ENCODE results near the gene WWOX.

WWOX gene

DNA sequence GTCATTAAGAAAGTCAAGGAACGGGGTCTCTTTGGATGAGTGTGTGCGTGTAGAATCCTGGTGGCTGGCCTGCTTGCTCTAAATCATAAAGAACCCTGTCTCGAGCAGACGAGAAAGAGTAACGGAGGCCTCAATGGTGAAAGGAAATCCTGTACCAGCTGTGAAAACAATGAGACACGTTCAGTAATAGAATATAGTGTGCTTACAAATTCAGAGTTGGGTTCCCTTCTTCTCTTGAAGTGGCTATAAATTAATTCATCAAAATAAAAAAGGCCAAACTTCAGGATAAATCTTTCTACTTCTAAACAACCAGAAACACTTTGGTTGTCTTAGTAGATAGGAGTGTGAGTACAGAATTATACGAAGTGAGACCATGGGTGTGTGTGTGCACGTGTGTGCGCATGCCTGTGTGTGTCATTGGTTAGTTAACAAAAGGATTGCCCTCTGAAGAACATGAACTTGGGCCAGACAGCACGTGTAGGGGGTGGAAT lies 48.5 kb downstream of the WWOX start:
- DNase-seq, result no peak

GRCh38 chr16:78150233-78150632 lies 50.8 kb downstream of the WWOX start:
- no peak for DNase-seq

DNA sequence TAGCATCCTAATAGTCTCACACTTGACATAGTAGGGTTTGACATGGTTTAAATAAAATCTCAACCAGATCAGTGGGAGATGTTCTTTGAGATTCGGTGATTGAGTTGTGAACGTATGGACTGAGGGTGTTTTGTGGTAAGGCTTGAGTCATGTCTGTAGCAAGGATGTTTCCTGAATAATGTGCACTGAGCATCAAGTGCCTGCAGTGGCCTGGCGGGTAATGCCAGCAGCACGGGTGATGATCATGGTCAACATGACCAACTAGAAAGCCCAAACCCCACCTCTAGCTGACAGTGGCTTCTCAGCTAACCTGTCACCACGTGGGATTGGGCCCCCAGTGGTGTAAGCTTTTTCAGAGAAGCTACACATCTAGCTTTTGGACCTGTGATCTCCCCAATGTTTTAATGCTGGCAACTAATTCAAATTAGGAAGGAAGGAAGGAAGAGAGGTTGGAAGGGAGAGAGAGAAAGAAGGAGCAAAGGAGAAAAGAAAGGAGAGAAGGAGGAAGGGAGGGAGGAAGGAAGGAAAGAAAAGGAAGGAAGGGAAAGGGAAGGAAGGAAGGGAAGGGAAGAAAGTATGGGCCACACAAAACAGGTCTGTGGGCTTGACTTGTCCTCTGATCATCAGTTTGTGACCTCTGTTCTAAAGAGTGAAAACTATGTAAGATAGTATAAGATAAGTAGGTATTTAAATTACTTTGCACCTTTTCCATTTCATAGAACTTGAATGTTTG lies 55.4 kb downstream of the WWOX start:
- no peak for DNase-seq

DNA sequence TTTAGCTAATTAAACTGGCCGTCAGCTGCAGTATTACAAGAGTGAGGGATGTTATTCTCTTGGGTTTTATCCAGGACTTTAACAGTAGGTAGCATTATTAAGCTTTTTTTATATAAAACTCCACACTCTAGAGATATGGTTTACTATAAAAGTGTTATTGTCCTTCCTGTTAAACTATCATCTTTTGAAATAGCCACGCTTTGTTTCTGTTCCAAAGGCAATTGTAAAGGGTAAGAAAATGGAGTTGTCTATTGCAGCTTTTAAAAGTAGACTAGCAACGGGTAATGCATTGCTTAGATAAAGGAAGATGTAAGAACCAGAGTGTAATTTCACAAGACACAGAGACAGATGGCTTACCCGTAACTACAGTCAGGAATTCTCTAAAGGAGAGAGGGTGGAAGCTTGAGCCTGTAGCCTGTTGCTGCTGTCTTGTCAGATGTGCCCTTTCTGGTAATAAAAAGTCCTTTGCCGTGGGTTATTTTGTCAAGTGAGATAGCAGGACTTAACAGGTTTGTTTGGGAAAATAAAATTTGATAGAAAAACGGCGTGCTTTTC lies 56.4 kb downstream of the WWOX start:
- no peak for DNase-seq

- no peak for DNase-seq
Measured at GRCh38 chr16:78161023-78161729, 61.7 kb downstream of the WWOX start.

DNA sequence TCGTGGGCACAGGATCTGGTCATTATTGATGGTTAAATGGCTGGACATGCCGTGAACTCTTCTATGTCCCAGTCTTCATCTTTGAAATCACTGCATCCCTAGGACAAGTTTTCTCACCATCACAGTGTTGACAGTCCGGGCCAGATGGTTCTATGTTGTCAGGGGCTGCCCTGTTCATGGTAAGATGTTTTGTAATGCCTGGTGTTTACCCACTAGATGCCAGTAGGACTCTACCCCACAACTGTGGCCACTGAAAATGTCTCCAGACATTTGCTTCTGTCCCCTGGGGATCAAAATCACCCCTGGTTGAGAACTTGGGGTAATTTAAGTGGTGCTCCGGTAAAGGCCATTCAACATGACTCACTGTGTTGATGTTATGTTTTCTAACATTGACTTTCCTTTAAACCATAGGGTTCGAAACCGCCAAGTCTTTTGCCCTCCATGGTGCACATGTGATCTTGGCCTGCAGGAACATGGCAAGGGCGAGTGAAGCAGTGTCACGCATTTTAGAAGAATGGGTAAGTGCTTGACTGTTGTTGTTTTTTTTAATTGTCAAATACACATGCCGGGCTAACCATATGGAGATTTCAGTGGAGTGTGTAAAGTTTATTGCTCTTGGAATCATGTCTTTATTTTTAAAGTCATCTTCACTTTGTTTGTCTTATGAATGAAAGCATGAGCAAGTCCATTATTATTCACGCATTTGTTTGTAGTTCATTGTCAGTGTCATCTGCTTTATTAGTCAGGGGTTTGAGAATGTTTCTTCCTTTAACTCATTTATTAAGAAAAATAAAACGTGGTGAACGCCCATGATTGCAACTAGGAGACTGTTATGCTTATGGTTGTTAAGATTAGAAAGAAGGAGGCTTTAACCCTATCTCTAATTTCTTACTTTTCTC lies 64.6 kb downstream of the WWOX start:
- DNase-seq, result no peak

DNA sequence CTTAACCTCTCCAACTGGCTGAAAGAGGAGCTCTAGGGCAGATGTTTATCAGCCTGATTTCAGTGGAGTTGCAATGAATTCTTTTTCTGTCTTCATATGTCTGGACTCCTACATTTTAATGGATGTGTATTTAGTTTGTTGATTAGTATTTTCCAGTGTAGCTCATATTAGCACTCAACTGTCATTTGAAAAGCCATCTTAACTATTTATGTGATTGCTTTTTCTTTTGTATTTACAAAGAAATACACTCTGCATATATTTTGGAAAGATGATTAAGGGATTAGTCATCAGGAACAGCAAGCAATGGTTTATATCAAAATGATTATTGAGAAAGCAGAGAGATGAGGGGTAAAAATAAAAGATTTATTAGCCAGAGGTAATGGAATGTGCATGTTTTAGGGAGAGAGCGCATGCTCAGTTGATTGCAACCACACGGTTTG lies 71.1 kb downstream of the WWOX start:
- no peak for DNase-seq

DNA sequence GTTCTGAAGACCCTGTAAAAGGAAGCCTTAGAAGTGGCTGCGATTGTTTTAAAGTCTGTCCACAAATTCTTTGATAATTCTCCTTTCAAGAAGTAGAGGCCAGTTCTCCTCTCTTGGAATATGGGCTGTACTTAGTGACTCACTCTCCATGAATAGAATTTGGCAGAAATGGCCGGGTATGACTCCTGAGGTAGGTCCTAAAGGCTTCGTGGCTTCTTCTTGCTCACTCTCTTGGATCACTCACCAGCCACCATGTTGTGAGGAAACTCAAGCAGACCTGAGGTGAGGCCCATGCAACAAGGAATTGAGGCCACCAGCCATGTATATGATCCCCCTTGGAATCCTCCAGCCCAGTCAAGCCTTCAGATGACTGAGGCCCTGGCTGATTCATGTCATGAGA lies 75.8 kb downstream of the WWOX start:
- DNase-seq, result no peak

GRCh38 chr16:78176435-78176834 lies 77.0 kb downstream of the WWOX start:
- DNase-seq, result no peak

DNA sequence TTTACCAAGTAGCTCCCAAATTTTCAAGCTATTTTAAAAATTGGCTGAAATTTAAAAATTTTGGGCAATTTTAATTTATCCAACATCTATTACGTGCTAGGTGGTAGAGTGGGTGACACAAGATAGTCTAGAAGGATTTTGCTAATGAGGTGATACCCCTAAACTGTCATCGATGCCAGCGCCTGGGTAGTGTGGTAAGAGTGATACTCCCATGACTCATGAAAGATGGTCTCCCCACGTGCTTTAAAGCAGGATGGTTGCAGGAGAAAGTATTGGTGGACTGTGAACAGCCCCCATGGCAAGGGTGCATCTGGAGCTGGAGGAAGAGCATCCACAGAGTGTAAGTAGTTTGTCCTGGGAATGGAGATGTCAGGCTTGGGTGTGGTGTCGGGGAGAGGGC lies 77.8 kb downstream of the WWOX start:
- no peak for DNase-seq

- no peak for DNase-seq
Measured at GRCh38 chr16:78177987-78178386, 78.5 kb downstream of the WWOX start.

DNA sequence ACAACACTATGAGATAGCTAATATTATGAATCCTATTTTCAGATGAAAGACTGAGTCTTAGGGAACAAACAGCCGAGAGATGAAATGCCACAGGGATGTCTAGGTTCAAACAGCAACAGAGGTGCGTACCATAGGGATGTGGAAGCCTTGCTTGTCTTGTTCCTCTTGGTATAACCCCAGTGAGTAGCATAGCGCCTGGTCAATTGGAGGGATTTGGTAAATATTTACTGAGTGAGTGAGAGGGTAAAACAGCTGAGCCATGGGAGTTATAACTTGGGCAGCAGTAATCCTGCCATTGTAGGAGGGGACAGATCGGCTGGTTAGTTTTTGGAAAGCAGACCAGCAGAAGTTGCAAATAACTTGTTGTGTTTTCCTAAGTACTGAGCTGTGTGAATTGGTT lies 80.2 kb downstream of the WWOX start:
- DNase-seq, result no peak

- no peak for DNase-seq
Measured at GRCh38 chr16:78180349-78180748, 80.9 kb downstream of the WWOX start.

GRCh38 chr16:78183437-78184237 lies 84.2 kb downstream of the WWOX start:
- DNase-seq, result no peak

DNA sequence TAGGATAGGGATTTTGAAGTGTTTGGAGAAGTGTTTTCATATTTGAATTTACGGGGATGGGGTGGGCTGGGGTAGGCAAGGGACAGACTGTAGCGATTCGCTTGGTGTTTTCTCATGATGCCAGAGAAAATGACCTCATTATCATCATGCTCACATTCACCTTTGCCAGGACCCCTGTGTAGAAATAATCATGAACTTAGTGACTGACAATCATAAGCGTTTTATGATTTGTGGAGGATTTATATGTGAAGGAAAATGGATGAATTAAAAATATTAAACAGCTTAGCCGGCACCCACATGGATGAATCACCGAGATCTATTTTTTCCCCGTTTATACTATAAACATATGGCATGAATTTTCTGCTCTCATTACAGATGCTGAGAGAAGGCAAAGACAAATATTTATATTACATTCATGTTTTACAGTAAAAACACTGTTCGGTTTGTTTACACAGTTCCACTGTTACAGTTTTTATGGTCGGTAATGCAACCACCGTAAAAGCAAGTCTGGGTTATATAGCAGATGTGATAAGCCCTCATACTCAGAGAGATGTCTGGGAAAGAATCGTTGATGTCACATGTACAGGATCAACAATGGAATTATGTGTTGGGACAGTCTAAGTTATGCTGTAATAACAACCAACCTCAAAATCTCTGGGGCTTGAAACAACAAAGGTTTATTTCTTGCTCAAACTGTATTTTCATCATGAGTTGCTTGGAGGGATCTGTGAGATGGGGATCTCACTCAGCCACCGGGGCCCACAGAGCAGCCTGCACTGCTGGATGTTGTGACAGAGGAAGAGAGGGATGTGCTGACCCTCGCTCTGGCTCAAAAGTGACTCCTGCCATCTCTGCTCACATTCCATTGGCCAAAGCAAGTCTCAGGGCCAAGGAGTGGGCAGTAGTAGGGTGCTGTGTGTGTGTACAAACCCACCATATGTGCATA lies 85.1 kb downstream of the WWOX start:
- DNase-seq, result no peak

DNA sequence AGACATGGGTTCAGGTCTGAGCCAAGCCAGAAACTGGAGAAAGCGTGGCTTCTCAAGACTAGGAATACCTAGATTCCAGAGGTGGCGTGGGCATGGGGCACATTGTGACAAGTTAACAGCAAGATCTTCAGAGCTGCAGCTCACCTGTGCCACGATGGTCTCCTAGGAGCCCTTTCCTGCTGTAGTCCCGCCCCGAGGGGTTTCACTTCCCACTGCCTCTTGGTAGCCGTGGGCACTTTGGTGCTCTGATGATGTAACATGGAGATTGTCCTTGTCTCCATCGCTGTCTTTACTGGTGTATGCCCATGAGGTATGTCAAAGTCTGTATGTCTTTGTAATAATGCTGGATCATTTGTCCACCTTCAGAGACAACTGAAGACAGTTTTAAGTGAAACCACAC lies 89.7 kb downstream of the WWOX start:
- DNase-seq, result no peak

DNA sequence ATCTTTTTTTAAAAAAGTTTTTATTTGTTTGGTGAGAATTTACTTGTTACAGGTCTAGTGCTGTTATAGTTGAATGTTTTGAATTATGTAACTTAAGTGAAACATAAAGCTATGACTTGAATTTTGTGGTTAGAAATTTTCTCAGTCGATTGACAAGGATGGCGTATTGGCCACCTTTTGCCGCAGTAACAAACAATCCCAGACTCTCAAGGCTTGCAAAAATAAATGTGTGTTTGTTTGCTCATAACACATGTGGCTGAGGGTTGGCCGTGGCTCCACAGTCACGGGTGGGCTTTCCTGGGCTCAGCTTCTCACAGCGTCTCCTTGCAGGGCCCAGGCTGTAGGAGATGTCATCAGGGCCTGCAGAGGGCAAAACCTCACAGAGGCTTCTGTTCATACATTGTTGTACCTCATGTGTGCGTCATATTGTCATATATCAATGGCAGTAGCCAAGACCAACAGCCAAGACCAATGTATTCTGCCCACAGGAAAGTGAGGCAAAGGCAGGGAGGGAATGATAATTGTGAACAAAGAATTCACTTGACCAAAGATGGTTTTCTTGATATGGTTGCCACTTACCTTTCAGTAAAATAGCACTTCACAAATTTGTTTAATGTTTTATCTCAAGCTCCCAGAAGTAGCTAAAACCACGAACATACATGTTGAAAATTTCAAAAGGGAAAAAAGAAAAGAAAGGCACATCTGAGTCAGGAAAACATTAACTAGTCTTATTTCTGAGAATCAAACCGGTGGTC lies 93.5 kb downstream of the WWOX start:
- DNase-seq, result no peak

DNA sequence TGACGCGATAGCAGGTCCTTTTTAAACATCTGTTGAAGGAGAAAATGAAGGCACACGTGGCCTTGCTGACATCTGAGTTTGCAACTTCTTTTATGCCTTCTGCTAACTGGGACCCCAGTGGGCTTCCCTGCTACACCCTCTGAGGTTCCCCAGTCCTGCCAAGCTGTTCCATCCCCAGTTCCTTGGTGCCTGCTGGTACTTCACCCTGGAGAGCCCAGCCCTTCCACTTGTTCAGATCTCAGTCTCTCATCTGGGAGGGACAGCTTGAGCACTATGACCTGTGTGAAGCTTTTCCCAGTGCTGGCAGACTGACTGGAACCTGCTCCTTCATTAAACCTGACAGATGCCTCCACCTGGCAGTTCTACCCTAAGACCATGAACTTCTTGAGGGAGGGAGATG lies 95.5 kb downstream of the WWOX start:
- no peak for DNase-seq

- DNase-seq, result no peak
Measured at GRCh38 chr16:78195797-78196196, 96.3 kb downstream of the WWOX start.

- DNase-seq, result no peak
Measured at GRCh38 chr16:78196502-78196901, 97.0 kb downstream of the WWOX start.
